ENCODE data around the gene SYK. TPM values are rescaled to one million over a fixed set of nuclear protein-coding genes. Genes with fewer than 3 reads are reported as not detected.

Gene SYK
- total and polyA plus RNA-seq, 2 of the 4 experiments (the other 2 are of a cell fraction): not detected

DNA sequence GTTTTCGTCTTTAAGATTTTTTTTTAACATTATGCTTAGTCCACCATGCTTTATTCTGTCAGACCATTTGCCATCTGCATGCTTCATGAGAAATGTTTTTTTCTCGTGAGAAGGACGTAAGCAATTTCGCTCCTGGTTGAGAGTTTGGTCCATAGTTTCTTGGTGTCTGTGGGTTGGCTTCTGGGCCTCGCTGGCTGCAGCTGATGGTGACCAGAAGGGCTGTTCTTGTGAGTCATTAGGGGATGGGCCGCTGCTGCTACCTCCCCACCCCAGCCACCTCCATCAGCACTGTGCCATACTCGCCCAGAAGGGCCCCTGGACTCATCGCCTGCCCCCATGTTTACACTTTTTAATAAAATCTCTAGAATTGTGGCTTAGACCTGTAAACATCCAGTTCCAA, 11.4 kb downstream of the SYK start:
- H3K9ac ChIP-seq (ENCODE audit: low read depth, low read length): no peak overlapping the region

More for the DNA sequence above, 11.4 kb downstream of the SYK start:
- Histone ChIP-seq H4K20me1 (ENCODE audit: insufficient read depth, low read length) (no peaks in the 10 kb centered on the region), H4K91ac (ENCODE audit: insufficient read depth, low read depth, low read length) (no peak overlapping the region), H3K9me3 (ENCODE audit: control insufficient read depth, insufficient read depth, low read length) (no peaks in the 10 kb centered on the region), H2BK20ac (ENCODE audit: low read depth, low read length) (no peak overlapping the region), H3K9me1 (ENCODE audit: insufficient read depth, low read length) (no peaks in the 10 kb centered on the region), H3K14ac (replicated peaks; ENCODE audit: low read depth, low read length) (no peak overlapping the region), H3K79me1 (ENCODE audit: low read depth in 1 of 2, low read length in 2 of 2) (no peaks in the 10 kb centered on the region), H3K27ac (ENCODE audit: insufficient read depth, low read length) (no peak overlapping the region), H3K4ac (ENCODE audit: low read depth, low read length) (no peak overlapping the region), H3K23ac (ENCODE audit: low read depth, low read length) (no peak overlapping the region), H4K8ac (ENCODE audit: low read depth in 2 of 2, low read length in 2 of 2) (no peak overlapping the region), H2BK15ac (ENCODE audit: low read depth, low read length) (no peak overlapping the region), H2AFZ (replicated peaks; ENCODE audit: low read length, poor library complexity) (no peak overlapping the region), H3K4me2 (ENCODE audit: low read depth, low read length) (no peak overlapping the region), H2BK120ac (ENCODE audit: low read depth, low read length) (no peak overlapping the region), H3K18ac (ENCODE audit: low read depth, low read length) (no peak overlapping the region), H3K27me3 (ENCODE audit: control insufficient read depth, insufficient read depth, low read length) (no peaks in the 10 kb centered on the region), H2AK9ac (replicated peaks; ENCODE audit: low read depth, low read length, poor library complexity) (no peak overlapping the region), H4K5ac (ENCODE audit: low read depth, low read length) (no peak overlapping the region), H3K56ac (ENCODE audit: extremely low read depth, insufficient read depth, low read length) (no peak overlapping the region), H3K36me3 (ENCODE audit: control insufficient read depth, insufficient read depth, low read length) (no peaks in the 10 kb centered on the region), H2AK5ac (ENCODE audit: low read depth, low read length) (no peak overlapping the region), H3K4me3 (ENCODE audit: insufficient read depth, low read depth, low read length) (no peak overlapping the region), H3K4me1 (ENCODE audit: control insufficient read depth, insufficient read depth, low read length) (no peaks in the 10 kb centered on the region), H2BK5ac (ENCODE audit: low read depth, low read length, poor library complexity, severe bottlenecking) (no peak overlapping the region)
- POLR2A ChIA-PET (ENCODE audit: unreplicated experiment): no interaction called here
- in situ Hi-C loops (cut with MboI; ENCODE audit: low sequenced_read_pairs): no loop called here
- ATAC-seq (ENCODE audit: low read depth): no peak
- dilution Hi-C loops (cut with HindIII; ENCODE audit: low sequenced_read_pairs, unreplicated experiment): no loop called here
- no peak for TF ChIP-seq POLR2A (IDR thresholded peaks at IDR 0.05; ENCODE audit: low read depth, low read length)
- TF ChIP-seq CHD1 (IDR thresholded peaks at IDR 0.05; ENCODE audit: low read depth, low read length): no peak
- TF ChIP-seq, protein P1, sequence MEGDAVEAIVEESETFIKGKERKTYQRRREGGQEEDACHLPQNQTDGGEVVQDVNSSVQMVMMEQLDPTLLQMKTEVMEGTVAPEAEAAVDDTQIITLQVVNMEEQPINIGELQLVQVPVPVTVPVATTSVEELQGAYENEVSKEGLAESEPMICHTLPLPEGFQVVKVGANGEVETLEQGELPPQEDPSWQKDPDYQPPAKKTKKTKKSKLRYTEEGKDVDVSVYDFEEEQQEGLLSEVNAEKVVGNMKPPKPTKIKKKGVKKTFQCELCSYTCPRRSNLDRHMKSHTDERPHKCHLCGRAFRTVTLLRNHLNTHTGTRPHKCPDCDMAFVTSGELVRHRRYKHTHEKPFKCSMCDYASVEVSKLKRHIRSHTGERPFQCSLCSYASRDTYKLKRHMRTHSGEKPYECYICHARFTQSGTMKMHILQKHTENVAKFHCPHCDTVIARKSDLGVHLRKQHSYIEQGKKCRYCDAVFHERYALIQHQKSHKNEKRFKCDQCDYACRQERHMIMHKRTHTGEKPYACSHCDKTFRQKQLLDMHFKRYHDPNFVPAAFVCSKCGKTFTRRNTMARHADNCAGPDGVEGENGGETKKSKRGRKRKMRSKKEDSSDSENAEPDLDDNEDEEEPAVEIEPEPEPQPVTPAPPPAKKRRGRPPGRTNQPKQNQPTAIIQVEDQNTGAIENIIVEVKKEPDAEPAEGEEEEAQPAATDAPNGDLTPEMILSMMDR (conservative IDR thresholded peaks at IDR 0.05; ENCODE audit: low read depth, low read length): no peak
- no peak for TF ChIP-seq FOS (IDR thresholded peaks at IDR 0.05; ENCODE audit: low read depth, low read length)
- no peak for TF ChIP-seq MXI1 (IDR thresholded peaks at IDR 0.05; ENCODE audit: borderline replicate concordance, low read depth, low read length)
- TF ChIP-seq, protein P2, sequence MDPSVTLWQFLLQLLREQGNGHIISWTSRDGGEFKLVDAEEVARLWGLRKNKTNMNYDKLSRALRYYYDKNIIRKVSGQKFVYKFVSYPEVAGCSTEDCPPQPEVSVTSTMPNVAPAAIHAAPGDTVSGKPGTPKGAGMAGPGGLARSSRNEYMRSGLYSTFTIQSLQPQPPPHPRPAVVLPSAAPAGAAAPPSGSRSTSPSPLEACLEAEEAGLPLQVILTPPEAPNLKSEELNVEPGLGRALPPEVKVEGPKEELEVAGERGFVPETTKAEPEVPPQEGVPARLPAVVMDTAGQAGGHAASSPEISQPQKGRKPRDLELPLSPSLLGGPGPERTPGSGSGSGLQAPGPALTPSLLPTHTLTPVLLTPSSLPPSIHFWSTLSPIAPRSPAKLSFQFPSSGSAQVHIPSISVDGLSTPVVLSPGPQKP (IDR thresholded peaks at IDR 0.05; ENCODE audit: borderline replicate concordance, low read depth, low read length): no peak
- TF ChIP-seq CEBPB (IDR thresholded peaks at IDR 0.05; ENCODE audit: low read depth, low read length): no peak
- no peak for TF ChIP-seq MAFK (IDR thresholded peaks at IDR 0.05; ENCODE audit: low read depth, low read length)
- TF ChIP-seq, protein P3, sequence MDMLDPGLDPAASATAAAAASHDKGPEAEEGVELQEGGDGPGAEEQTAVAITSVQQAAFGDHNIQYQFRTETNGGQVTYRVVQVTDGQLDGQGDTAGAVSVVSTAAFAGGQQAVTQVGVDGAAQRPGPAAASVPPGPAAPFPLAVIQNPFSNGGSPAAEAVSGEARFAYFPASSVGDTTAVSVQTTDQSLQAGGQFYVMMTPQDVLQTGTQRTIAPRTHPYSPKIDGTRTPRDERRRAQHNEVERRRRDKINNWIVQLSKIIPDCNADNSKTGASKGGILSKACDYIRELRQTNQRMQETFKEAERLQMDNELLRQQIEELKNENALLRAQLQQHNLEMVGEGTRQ (IDR thresholded peaks at IDR 0.05; ENCODE audit: low read depth, low read length): no peak
- TF ChIP-seq RFX5 (IDR thresholded peaks at IDR 0.05; ENCODE audit: low read depth, low read length): no peak
- TF ChIP-seq SMC3 (IDR thresholded peaks at IDR 0.05; ENCODE audit: low read depth, low read length): no peak
- no peak for TF ChIP-seq MAZ (IDR thresholded peaks at IDR 0.05; ENCODE audit: borderline replicate concordance, low read depth, low read length)
- no peak for TF ChIP-seq RAD21 (IDR thresholded peaks at IDR 0.05; ENCODE audit: low read length)
- no peak for TF ChIP-seq RCOR1 (IDR thresholded peaks at IDR 0.05; ENCODE audit: insufficient replicate concordance, low read length)
- TF ChIP-seq BHLHE40 (IDR thresholded peaks at IDR 0.05; ENCODE audit: low read depth, low read length): no peak
- DNase-seq: no peak
- no TSS peak for BruUV-seq (replicated peaks)
- CTCF ChIA-PET: no interaction called here
- intact Hi-C loops (cut with micrococcal nuclease): no loop called here
- 60% methylated on average over 1 of the region's 8 CpGs; no CpG with 5 or more reads in 1 of the 2 experiments for WGBS, 2 experiments (ENCODE audit: extremely low coverage in 2 of 2, insufficient read length in 1 of 2)
